Parathyroid adenoma (tissue), 2 donors: ENCODE measurements around the gene TPR.
A peak's percentile ranks its signal among the peaks of the same experiment; 100 is the strongest.
"Not testable (repeated sequence)": the region's sequence is repeated elsewhere in the genome, so short reads cannot be mapped to it uniquely, and the experiment has no call there.

ENCODE experiments used
- H2AFZ ChIP-seq: fragments of 300-600 bp; sonication (generic); one replicate; pipeline ENCODE4 v1.7.0; 2017; ENCODE audit warnings: antibody characterized with exemption, mild to moderate bottlenecking
- H3K27ac ChIP-seq: fragments of 300-600 bp; sonication (generic); one replicate; pipeline ENCODE4 v1.7.0; 2017
- H3K27me3 ChIP-seq: fragments of 300-600 bp; sonication (generic); one replicate; pipeline ENCODE4 v1.7.0; 2017; ENCODE audit warnings: low read length; ENCODE audit not compliant: control insufficient read depth, insufficient read depth
- H3K36me3 ChIP-seq: fragments of 300-600 bp; sonication (generic); one replicate; pipeline ENCODE4 v1.7.0; 2017; ENCODE audit warnings: low read length; ENCODE audit not compliant: control insufficient read depth, insufficient read depth
- H3K4me1 ChIP-seq: fragments of 300-600 bp; sonication (generic); one replicate; pipeline ENCODE4 v1.7.0; 2017; ENCODE audit warnings: control low read depth
- H3K4me2 ChIP-seq: fragments of 300-600 bp; sonication (generic); one replicate; pipeline ENCODE4 v1.7.0; 2017; ENCODE audit warnings: low read length
- H3K4me3 ChIP-seq: fragments of 300-600 bp; sonication (generic); one replicate; pipeline ENCODE4 v1.7.0; 2017; ENCODE audit warnings: low read depth, low read length
- H3K79me2 ChIP-seq: fragments of 300-600 bp; sonication (generic); one replicate; pipeline ENCODE4 v1.7.0; 2017; ENCODE audit warnings: control low read depth
- H3K9ac ChIP-seq: fragments of 300-600 bp; sonication (generic); one replicate; pipeline ENCODE4 v1.7.0; 2017; ENCODE audit warnings: mild to moderate bottlenecking
- H3K9me3 ChIP-seq: fragments of 300-600 bp; sonication (generic); one replicate; pipeline ENCODE4 v1.7.0; 2017; ENCODE audit warnings: low read length; ENCODE audit not compliant: control insufficient read depth
- CTCF ChIP-seq: fragments of 300-600 bp; sonication (generic); IDR thresholded peaks from one replicate; pipeline ENCODE4 v1.7.0; 2017; ENCODE audit warnings: antibody characterized with exemption, mild to moderate bottlenecking
- donor health status: primary hyperparathyroidism.

Gene TPR

GRCh38 chr1:186403632-186404031, 28.6 kb upstream of the TPR start:
- no peak overlapping the region for H3K27ac ChIP-seq
- H3K9ac ChIP-seq: no peak overlapping the region
- H2AFZ ChIP-seq: no peak overlapping the region
- no peaks in the 10 kb centered on the region for H3K79me2 ChIP-seq
- H3K36me3 ChIP-seq: no peaks in the 10 kb centered on the region
- no peak overlapping the region for H3K4me3 ChIP-seq
- no peak overlapping the region for H3K4me2 ChIP-seq
- H3K4me1 ChIP-seq: no peaks in the 10 kb centered on the region
- TF ChIP-seq CTCF: no peak
- H3K9me3 ChIP-seq: no peaks in the 10 kb centered on the region
- H3K27me3 ChIP-seq: no peaks in the 10 kb centered on the region

GRCh38 chr1:186401446-186401845, 26.4 kb upstream of the TPR start:
- not testable (repeated sequence) for H3K36me3 ChIP-seq, H3K4me1 ChIP-seq, H3K27me3 ChIP-seq, H3K9me3 ChIP-seq, H3K9ac ChIP-seq, H3K27ac ChIP-seq, H2AFZ ChIP-seq, H3K79me2 ChIP-seq, H3K4me3 ChIP-seq, H3K4me2 ChIP-seq

GRCh38 chr1:186392711-186393110, 17.7 kb upstream of the TPR start:
- Histone ChIP-seq H3K4me2 (peak overlapping the region; percentile 37), H3K4me3 (peak overlapping the region; percentile 12)
- not testable (repeated sequence) for H3K9me3 ChIP-seq, H3K4me1 ChIP-seq, H3K36me3 ChIP-seq, H3K79me2 ChIP-seq, H3K27ac ChIP-seq, H3K9ac ChIP-seq, H3K27me3 ChIP-seq, H2AFZ ChIP-seq

- H3K27ac ChIP-seq: no peak overlapping the region
- no peak overlapping the region for H3K4me2 ChIP-seq
- H3K4me3 ChIP-seq: no peak overlapping the region
- TF ChIP-seq CTCF: no peak
- no peaks in the 10 kb centered on the region for H3K27me3 ChIP-seq
- H2AFZ ChIP-seq: no peak overlapping the region
- no peaks in the 10 kb centered on the region for H3K36me3 ChIP-seq
- H3K4me1 ChIP-seq: no peaks in the 10 kb centered on the region
- no peaks in the 10 kb centered on the region for H3K9me3 ChIP-seq
- H3K79me2 ChIP-seq: no peaks in the 10 kb centered on the region
- H3K9ac ChIP-seq: no peak overlapping the region
Observed at GRCh38 chr1:186391841-186392240, 16.8 kb upstream of the TPR start.

- Histone ChIP-seq H3K27ac (no peak overlapping the region), H3K79me2 (no peaks in the 10 kb centered on the region), H2AFZ (no peak overlapping the region), H3K4me3 (no peak overlapping the region), H3K9ac (no peak overlapping the region), H3K36me3 (no peaks in the 10 kb centered on the region), H3K9me3 (no peaks in the 10 kb centered on the region), H3K4me1 (no peaks in the 10 kb centered on the region), H3K27me3 (no peaks in the 10 kb centered on the region), H3K4me2 (no peak overlapping the region)
- TF ChIP-seq CTCF: no peak
Observed at GRCh38 chr1:186390925-186391324, 15.9 kb upstream of the TPR start.

GRCh38 chr1:186386725-186387383, 11.8 kb upstream of the TPR start:
- Histone ChIP-seq H3K4me3 (no peak overlapping the region), H3K4me1 (no peaks in the 10 kb centered on the region), H3K4me2 (no peak overlapping the region), H3K27me3 (no peaks in the 10 kb centered on the region), H2AFZ (no peak overlapping the region), H3K9me3 (no peaks in the 10 kb centered on the region), H3K9ac (no peak overlapping the region), H3K79me2 (no peaks in the 10 kb centered on the region), H3K27ac (no peak overlapping the region), H3K36me3 (no peaks in the 10 kb centered on the region)
- TF ChIP-seq CTCF: no peak
